H1 (cell line): Measurements from ENCODE around the gene PCDHB14. TPM values are rescaled to one million over a fixed set of nuclear protein-coding genes. Genes with fewer than 3 reads are reported as not detected.
"Not testable (repeated sequence)": the region's sequence is repeated elsewhere in the genome, so short reads cannot be mapped to it uniquely, and the experiment has no call there.

ENCODE experiments used
- CTCF ChIA-PET: fragments of 300-600 bp; sonication (Branson Sonifier 250); formaldehyde crosslinking; loops from one replicate; lab custom pipeline; 2021; ENCODE audit not compliant: partially characterized antibody; lab: Charles Lee
- POLR2A ChIA-PET: fragments of 300-600 bp; sonication (Branson Sonifier 250); formaldehyde crosslinking; loops from one replicate; lab custom pipeline; 2021; ENCODE audit warnings: inconsistent platforms; ENCODE audit not compliant: partially characterized antibody; lab: Charles Lee
- DNase-seq, 2 experiments: peaks; one replicate each; pipeline versions ENCODE4 v3.0.0 to v3.0.0-alpha.2; 2010 to 2022; ENCODE audit warnings: low spot score in 2 of 2, low read depth in 1 of 2, mixed read lengths in 1 of 2
- FAIRE-seq: peaks from 2 replicates; lab custom pipeline; 2011; peaks lifted over from hg19 to GRCh38; lab: Jason Lieb, UNC
- H2AFZ ChIP-seq: 2 replicates; pipeline ENCODE4 v1.8.1; 2012; ENCODE audit warnings: low read length, inconsistent platforms
- H2AK5ac ChIP-seq: 2 replicates; pipeline ENCODE4 v1.6.1; 2013; ENCODE audit warnings: low read depth, low read length
- H2BK120ac ChIP-seq: replicated peaks from 2 replicates; pipeline ENCODE3; 2013; ENCODE audit warnings: low read depth, low read length, inconsistent platforms
- H2BK12ac ChIP-seq: 2 replicates; pipeline ENCODE4 v1.6.1; 2013; ENCODE audit warnings: low read depth, low read length
- H2BK15ac ChIP-seq: 2 replicates; pipeline ENCODE4 v1.6.1; 2013; ENCODE audit warnings: low read length
- H2BK20ac ChIP-seq: 2 replicates; pipeline ENCODE4 v1.6.1; 2013; ENCODE audit warnings: low read length
- H2BK5ac ChIP-seq: 2 replicates; pipeline ENCODE4 v1.6.1; 2013; ENCODE audit warnings: low read depth, low read length
- H3K14ac ChIP-seq: 2 replicates; pipeline ENCODE4 v1.6.1; 2013; ENCODE audit warnings: inconsistent platforms; ENCODE audit not compliant: insufficient read length
- H3K18ac ChIP-seq: 2 replicates; pipeline ENCODE4 v1.6.1; 2013; ENCODE audit warnings: low read length; ENCODE audit errors: extremely low read depth
- H3K23ac ChIP-seq: 2 replicates; pipeline ENCODE4 v1.6.1; 2013; ENCODE audit warnings: inconsistent platforms; ENCODE audit not compliant: insufficient read length
- H3K23me2 ChIP-seq: 2 replicates; pipeline ENCODE4 v1.6.1; 2013; ENCODE audit warnings: low read depth, low read length
- H3K27ac ChIP-seq: 2 replicates; pipeline ENCODE4 v1.6.1; 2011; ENCODE audit warnings: low read depth, low read length, inconsistent platforms
- H3K27me3 ChIP-seq, 4 experiments: replicated peaks in 1 of 4; 1 replicate in 1 of 4; 2 replicates in 3 of 4; pipeline versions ENCODE4 v1.6.1 to v1.8.1; 2011 to 2013; ENCODE audit warnings: low read length in 3 of 4, mild to moderate bottlenecking in 3 of 4, inconsistent platforms in 2 of 4, mixed read lengths in 2 of 4, moderate library complexity in 1 of 4; ENCODE audit not compliant: control insufficient read depth in 3 of 4, insufficient read depth in 3 of 4; ENCODE audit errors: extremely low read depth in 1 of 4
- H3K36me3 ChIP-seq, 4 experiments: 2 replicates each; pipeline versions ENCODE4 v1.6.1 to v1.8.1; 2011 to 2013; ENCODE audit warnings: mild to moderate bottlenecking in 4 of 4, low read length in 3 of 4, moderate library complexity in 2 of 4, control low read depth in 1 of 4, inconsistent platforms in 1 of 4; ENCODE audit not compliant: insufficient read depth in 4 of 4, control insufficient read depth in 2 of 4
- H3K4ac ChIP-seq: replicated peaks from 2 replicates; pipeline ENCODE3; 2013; ENCODE audit warnings: low read length, low read depth, mixed read lengths, inconsistent platforms; ENCODE audit not compliant: insufficient read length
- H3K4me1 ChIP-seq, 4 experiments: replicated peaks in 1 of 4; 1 replicate in 1 of 4; 2 replicates in 3 of 4; pipeline versions ENCODE4 v1.6.1 to v1.8.1; 2011 to 2013; ENCODE audit warnings: low read length in 3 of 4, inconsistent platforms in 2 of 4, mixed read lengths in 1 of 4; ENCODE audit not compliant: insufficient read depth in 4 of 4, control insufficient read depth in 3 of 4
- H3K4me2 ChIP-seq, 2 experiments: 2 replicates each; pipeline versions ENCODE4 v1.6.1 to v1.8.1; 2011 to 2013; ENCODE audit warnings: low read depth in 2 of 2, low read length in 2 of 2, control low read depth in 1 of 2, inconsistent platforms in 1 of 2, mild to moderate bottlenecking in 1 of 2; ENCODE audit not compliant: insufficient read depth in 1 of 2
- H3K4me3 ChIP-seq, 4 experiments: fragments of 200-600, 300-600 bp in 1 of 4; sonication (generic), shearing (Covaris generic), sonication (Bioruptor Twin) in 1 of 4; 2 replicates each; pipeline versions ENCODE4 v1.5.1 to v1.8.1; 2011 to 2016; ENCODE audit warnings: low read length in 4 of 4, low read depth in 3 of 4, control low read depth in 2 of 4, inconsistent platforms in 2 of 4, mild to moderate bottlenecking in 2 of 4, mixed read lengths in 1 of 4, moderate library complexity in 1 of 4; ENCODE audit not compliant: insufficient read depth in 2 of 4; ENCODE audit errors: extremely low read depth in 1 of 4
- H3K56ac ChIP-seq: replicated peaks from 2 replicates; pipeline ENCODE3; 2013; ENCODE audit warnings: low read depth, mild to moderate bottlenecking, mixed read lengths, low read length, inconsistent platforms; ENCODE audit not compliant: insufficient read length
- H3K79me1 ChIP-seq: 2 replicates; pipeline ENCODE4 v1.6.1; 2013; ENCODE audit warnings: low read depth, low read length, control low read depth
- H3K79me2 ChIP-seq, 2 experiments: 2 replicates each; pipeline versions ENCODE4 v1.6.1 to v1.8.1; 2012 to 2013; ENCODE audit warnings: low read length in 2 of 2, mild to moderate bottlenecking in 2 of 2, inconsistent platforms in 1 of 2; ENCODE audit not compliant: insufficient read depth in 2 of 2, control insufficient read depth in 1 of 2
- H3K9ac ChIP-seq, 4 experiments: replicated peaks in 1 of 4; 1 replicate in 1 of 4; 2 replicates in 3 of 4; pipeline versions ENCODE4 v1.6.1 to v1.8.1; 2011 to 2013; ENCODE audit warnings: low read depth in 3 of 4, low read length in 3 of 4, control low read depth in 2 of 4, mild to moderate bottlenecking in 2 of 4, moderate library complexity in 2 of 4, inconsistent platforms in 1 of 4; ENCODE audit errors: extremely low read depth in 1 of 4
- H3K9me3 ChIP-seq, 2 experiments: 2 replicates each; pipeline versions ENCODE4 v1.6.1 to v1.8.1; 2012 to 2013; ENCODE audit warnings: mild to moderate bottlenecking in 2 of 2, moderate library complexity in 2 of 2, control low read depth in 1 of 2, inconsistent platforms in 1 of 2, low read depth in 1 of 2, low read length in 1 of 2, mixed read lengths in 1 of 2; ENCODE audit not compliant: insufficient read depth in 2 of 2
- H4K20me1 ChIP-seq, 2 experiments: replicated peaks in 1 of 2; 2 replicates each; pipeline versions ENCODE3 to v1.8.1; 2011 to 2013; ENCODE audit warnings: inconsistent platforms in 2 of 2, low read length in 2 of 2, mild to moderate bottlenecking in 1 of 2; ENCODE audit not compliant: insufficient read depth in 2 of 2, control insufficient read depth in 1 of 2
- H4K5ac ChIP-seq: 2 replicates; pipeline ENCODE4 v1.6.1; 2013; ENCODE audit warnings: low read length, low read depth, mixed read lengths, inconsistent platforms; ENCODE audit not compliant: insufficient read length
- H4K8ac ChIP-seq: 2 replicates; pipeline ENCODE4 v1.8.0; 2013; ENCODE audit warnings: mild to moderate bottlenecking, moderate library complexity, low read length, inconsistent platforms; ENCODE audit not compliant: insufficient read depth; ENCODE audit errors: extremely low read depth
- H4K91ac ChIP-seq: replicated peaks from 2 replicates; pipeline ENCODE3; 2013; ENCODE audit warnings: low read length, mixed read lengths, inconsistent platforms; ENCODE audit not compliant: insufficient read length
- WGBS, 2 experiments: shearing (Covaris generic) in 1 of 2; methylation state at CpG; one replicate each; pipeline versions ENCODE4 v1.1.6 to v1.1.7; 2013 to 2015; ENCODE audit warnings: low lambda C conversion rate in 2 of 2, mixed read lengths in 2 of 2, inconsistent platforms in 1 of 2, low coverage in 1 of 2, missing lambda C conversion rate in 1 of 2; ENCODE audit not compliant: insufficient replicate concordance in 2 of 2, insufficient coverage in 1 of 2, insufficient read length in 1 of 2; ENCODE audit errors: extremely low coverage in 1 of 2, missing lambda C conversion rate in 1 of 2; 5-methylcytosine and 5-hydroxymethylcytosine counted together
- polyA plus RNA-seq, 7 experiments: library from polyadenylated mRNA; depleted of rRNA in 3 of 7; stranded (reverse) in 5 of 7; unstranded in 2 of 7; fragments of >200 nt in 5 of 7; fragments of 200-250 nt in 2 of 7; gene quantifications; 1 replicate in 5 of 7; 2 replicates in 1 of 7; 4 replicates in 1 of 7; pipeline versions ENCODE4 v1.2.1 to v1.2.3, GENCODE V29; 2011 to 2013; ENCODE audit warnings: missing spikeins in 2 of 7, mixed read lengths in 2 of 7
- total RNA-seq: library from RNA; stranded (reverse); fragmentation: NEBNext Ultra II Directional; extraction: Animal tissue kit (Norgen Biotek cat#: 25700); gene quantifications from 2 replicates; pipeline ENCODE4 v1.2.1, GENCODE V29; 2021

The PCDHB14 gene
- total and polyA plus RNA-seq, 2 of the 8 experiments (the other 6 are each of a cell fraction or from before 2014, with no cell fraction given), result 2.7 TPM

DNA sequence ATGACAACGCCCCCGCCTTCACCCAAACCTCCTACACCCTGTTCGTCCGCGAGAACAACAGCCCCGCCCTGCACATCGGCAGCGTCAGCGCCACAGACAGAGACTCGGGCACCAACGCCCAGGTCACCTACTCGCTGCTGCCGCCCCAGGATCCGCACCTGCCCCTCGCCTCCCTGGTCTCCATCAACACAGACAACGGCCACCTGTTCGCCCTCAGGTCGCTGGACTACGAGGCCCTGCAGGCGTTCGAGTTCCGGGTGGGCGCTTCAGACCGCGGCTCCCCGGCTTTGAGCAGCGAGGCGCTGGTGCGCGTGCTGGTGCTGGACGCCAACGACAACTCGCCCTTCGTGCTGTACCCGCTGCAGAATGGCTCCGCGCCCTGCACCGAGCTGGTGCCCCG is 43.8 kb upstream of the PCDHB14 start:
- DNase-seq, H2BK12ac ChIP-seq, H3K9ac ChIP-seq, H3K4me3 ChIP-seq, H3K79me2 ChIP-seq, H3K56ac ChIP-seq, H3K4me1 ChIP-seq, H2AFZ ChIP-seq, H3K23ac ChIP-seq, FAIRE-seq, H3K36me3 ChIP-seq, H2BK120ac ChIP-seq, H2BK20ac ChIP-seq, H4K5ac ChIP-seq, H3K18ac ChIP-seq, H3K79me1 ChIP-seq, H3K23me2 ChIP-seq, H3K27ac ChIP-seq, H2BK15ac ChIP-seq, H4K91ac ChIP-seq, H3K9me3 ChIP-seq, H2BK5ac ChIP-seq, H4K8ac ChIP-seq, H2AK5ac ChIP-seq, H3K27me3 ChIP-seq, H4K20me1 ChIP-seq, H3K14ac ChIP-seq, H3K4ac ChIP-seq, H3K4me2 ChIP-seq: not testable (repeated sequence)
- CTCF ChIA-PET, result interaction anchor here (1.2 to 2.8 kb wide), 2 partner anchors 7 to 12 kb away, joined by 5 to 21 read pairs; partner anchors contain the start of genes PCDHB10 and PCDHB9
- POLR2A ChIA-PET, result interaction anchor here (0.9 kb wide), 1 partner anchor 8 kb away, joined by 3 read pairs; the partner anchor contains the start of gene PCDHB9
- 100% methylated on average over 6 of the region's 39 CpGs; no CpG with 5 or more reads in 1 of the 2 experiments for WGBS, 2 experiments

DNA sequence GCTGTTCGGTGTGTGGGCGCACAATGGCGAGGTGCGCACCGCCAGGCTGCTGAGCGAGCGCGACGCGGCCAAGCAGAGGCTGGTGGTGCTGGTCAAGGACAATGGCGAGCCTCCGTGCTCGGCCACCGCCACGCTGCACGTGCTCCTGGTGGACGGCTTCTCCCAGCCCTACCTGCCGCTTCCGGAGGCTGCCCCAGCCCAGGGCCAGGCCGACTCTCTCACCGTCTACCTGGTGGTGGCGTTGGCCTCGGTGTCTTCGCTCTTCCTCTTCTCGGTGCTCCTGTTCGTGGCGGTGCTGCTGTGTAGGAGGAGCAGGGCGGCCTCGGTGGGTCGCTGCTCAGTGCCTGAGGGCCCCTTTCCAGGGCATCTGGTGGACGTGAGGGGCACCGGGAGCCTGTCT is 43.3 kb upstream of the PCDHB14 start:
- H2BK5ac ChIP-seq, H3K9ac ChIP-seq, H3K79me2 ChIP-seq, H3K4me2 ChIP-seq, H2BK12ac ChIP-seq, H3K23me2 ChIP-seq, H3K4me3 ChIP-seq, H2AK5ac ChIP-seq, H2BK20ac ChIP-seq, H3K27ac ChIP-seq, H4K8ac ChIP-seq, DNase-seq, H2AFZ ChIP-seq, H3K56ac ChIP-seq, H3K9me3 ChIP-seq, H3K14ac ChIP-seq, FAIRE-seq, H3K79me1 ChIP-seq, H2BK120ac ChIP-seq, H4K91ac ChIP-seq, H4K5ac ChIP-seq, H3K4me1 ChIP-seq, H3K27me3 ChIP-seq, CTCF ChIA-PET, H4K20me1 ChIP-seq, H3K4ac ChIP-seq, H3K36me3 ChIP-seq, H2BK15ac ChIP-seq, POLR2A ChIA-PET, H3K18ac ChIP-seq, H3K23ac ChIP-seq: not testable (repeated sequence)
- WGBS, 2 experiments, result 93% methylated on average over 15 of the region's 32 CpGs; no CpG with 5 or more reads in 1 of the 2 experiments
